A549 treated with CpdA at 1 μM for 4 hours (cell line): ENCODE measurements around the gene SSBP1. TPM values are rescaled to one million over a fixed set of nuclear protein-coding genes. Genes with fewer than 3 reads are reported as not detected.

Experiments
- total RNA-seq: library from RNA; stranded (reverse); fragments of 200-300 nt; extraction: Qiagen RNA extraction; gene quantifications from 5 replicates; pipeline ENCODE4 v1.2.3, GENCODE V29; 2022; ENCODE audit warnings: low read depth

Gene SSBP1
- total RNA-seq, result 287 to 354 TPM (median 309 TPM) in 5 replicates

DNA sequence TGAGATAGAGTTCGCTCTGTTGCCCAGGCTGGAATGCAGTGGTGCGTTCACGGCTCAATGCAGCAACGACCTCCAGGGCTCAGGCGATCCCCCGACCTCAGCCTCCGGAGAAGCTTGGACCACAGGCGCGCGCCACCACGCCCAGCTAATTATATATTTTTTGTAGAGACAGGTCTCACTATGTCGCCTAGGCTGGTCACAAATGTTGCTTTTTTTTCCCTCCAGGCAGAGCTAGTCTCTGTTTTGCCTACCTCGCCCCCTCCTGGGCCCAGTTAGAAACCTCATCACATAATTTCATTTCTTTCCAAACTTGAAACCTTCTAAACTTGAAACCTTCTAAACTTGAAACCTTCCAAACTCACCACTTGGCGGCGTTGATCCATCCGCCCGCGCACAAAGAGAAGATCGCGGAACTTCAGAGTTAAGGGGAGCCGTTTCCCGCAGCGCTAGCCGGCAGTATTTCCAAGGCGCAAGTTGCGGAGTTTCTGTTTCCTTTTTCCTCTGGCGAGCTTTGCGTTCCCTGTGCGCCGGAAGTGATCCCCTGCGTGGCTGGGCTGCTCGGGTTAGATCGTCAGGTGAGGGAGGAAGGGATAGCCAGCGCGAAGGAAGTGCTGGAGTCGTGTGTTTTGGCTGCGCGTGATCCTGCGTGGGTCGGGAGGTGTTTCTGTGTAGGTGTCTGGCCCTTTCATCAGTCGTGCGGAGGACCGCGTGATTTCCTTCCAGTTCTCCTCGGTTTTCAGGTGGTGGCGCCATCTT is at the start of gene SSBP1:
TSS of gene SSBP1 (plus strand) at position 523 of the 756 bp plus-strand sequence. CDS start 809 bp downstream, outside the sequence.

GRCh38 chr7:141702047-141702567 is 36.1 kb upstream of the SSBP1 start, which contains the start of gene DENND11:
DENND11 (minus strand) TSS chr7:141702166; CDS start chr7:141702153, 13 bp downstream.

GRCh38 chr7:141708351-141708750 is 29.8 kb upstream of the SSBP1 start, which contains the start of gene WEE2:
WEE2 (plus strand) TSS chr7:141708353; CDS start chr7:141708759, 406 bp downstream.

DNA sequence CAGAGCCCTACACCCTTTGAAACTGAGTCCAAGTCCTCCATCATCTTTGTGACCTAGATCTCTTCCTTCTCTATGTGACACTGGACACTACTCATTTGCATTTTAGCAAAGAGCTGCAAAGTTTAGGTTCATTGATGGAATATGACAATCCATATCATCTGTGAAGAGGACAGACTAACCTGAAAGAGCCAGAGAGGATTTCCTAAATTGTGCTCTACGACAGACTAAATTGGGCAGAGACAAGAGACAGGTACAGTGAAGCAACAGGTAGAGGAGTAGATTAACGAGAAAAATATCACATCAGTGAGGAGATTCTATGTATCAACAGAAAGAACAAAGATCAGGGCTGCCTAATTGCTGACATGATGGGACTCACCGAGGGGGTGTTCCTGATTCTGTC is 25.6 kb downstream of the SSBP1 start, which contains the start of gene TAS2R3:
TSS of gene TAS2R3 (plus strand) at position 301 of the 400 bp plus-strand sequence. CDS start at position 363, 62 bp downstream.

GRCh38 chr7:141776374-141776773 is 38.2 kb downstream of the SSBP1 start, which contains the start of gene TAS2R4:
TAS2R4 (plus strand) TSS chr7:141776674; CDS start chr7:141778489, 1,815 bp downstream.

DNA sequence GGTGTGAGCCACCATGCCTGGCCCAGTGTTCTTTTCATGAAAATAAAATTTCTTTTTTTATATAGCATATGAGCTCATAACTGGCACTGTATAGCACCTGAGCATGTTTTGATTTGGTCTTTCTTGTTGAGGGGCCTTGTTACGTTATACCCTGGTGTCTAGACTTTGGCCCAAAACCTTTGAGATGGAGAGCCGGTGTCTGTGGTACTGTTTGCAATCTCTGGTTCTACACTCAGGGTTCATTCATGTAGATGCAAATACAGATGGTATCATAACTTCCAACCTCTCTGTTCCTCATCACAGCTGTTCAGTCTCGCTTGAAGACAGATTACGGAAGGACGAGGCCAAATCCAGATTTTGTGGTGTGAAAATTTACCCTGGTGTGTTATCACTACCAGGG is 51.8 kb downstream of the SSBP1 start, which contains the start of gene TAS2R5:
TSS of gene TAS2R5 (plus strand) at position 301 of the 400 bp plus-strand sequence. CDS start 145 bp downstream, outside the sequence.

Other genes starting within 250 kb of the SSBP1 start
- gene AGK, start 186.9 kb upstream of the SSBP1 start, total RNA-seq, result 27.6 to 36.7 TPM (median 28.4 TPM) in 5 replicates
- gene DENND11, start 36.2 kb upstream of the SSBP1 start, total RNA-seq, result 6.0 to 7.6 TPM (median 6.9 TPM) in 5 replicates
- 0.03 TPM in 1 of 5 replicates, not detected in the others for gene WEE2, start 30.0 kb upstream of the SSBP1 start, total RNA-seq
- gene TAS2R3, start 25.7 kb downstream of the SSBP1 start, total RNA-seq, result not detected in 5 replicates
- 0.06 to 0.26 TPM (median 0.12 TPM) in 5 replicates for gene TAS2R4, start 38.3 kb downstream of the SSBP1 start, total RNA-seq
- 0.40 to 0.59 TPM (median 0.54 TPM) in 5 replicates for gene TAS2R5, start 51.9 kb downstream of the SSBP1 start, total RNA-seq
- gene PRSS37, start 103.1 kb downstream of the SSBP1 start, total RNA-seq, result not detected in 5 replicates
- gene OR9A4, start 178.0 kb downstream of the SSBP1 start, total RNA-seq, result not detected in 5 replicates
- gene CLEC5A, start 208.6 kb downstream of the SSBP1 start, total RNA-seq, result not detected in 5 replicates
- not detected in 5 replicates for gene TAS2R38, start 235.4 kb downstream of the SSBP1 start, total RNA-seq